Testis (tissue), 2 donors: ENCODE measurements around the gene IAPP.

ENCODE experiments used
- POLR2A ChIP-seq: fragments of 450-650 bp; IDR thresholded peaks from one replicate; pipeline ENCODE4 v1.6.1; 2017; ENCODE audit warnings: antibody characterized with exemption, mild to moderate bottlenecking, moderate library complexity
- TF ChIP-seq, protein P1 (sequence below), 3 experiments: fragments of 450-650 bp in 2 of 3; fragments of 200-600 bp in 1 of 3; sonication (generic) in 1 of 3; IDR thresholded peaks; one replicate each; pipeline ENCODE4 v1.5.1; 2016 to 2019; ENCODE audit warnings: antibody characterized with exemption in 3 of 3, mild to moderate bottlenecking in 2 of 3, moderate library complexity in 1 of 3

DNA sequence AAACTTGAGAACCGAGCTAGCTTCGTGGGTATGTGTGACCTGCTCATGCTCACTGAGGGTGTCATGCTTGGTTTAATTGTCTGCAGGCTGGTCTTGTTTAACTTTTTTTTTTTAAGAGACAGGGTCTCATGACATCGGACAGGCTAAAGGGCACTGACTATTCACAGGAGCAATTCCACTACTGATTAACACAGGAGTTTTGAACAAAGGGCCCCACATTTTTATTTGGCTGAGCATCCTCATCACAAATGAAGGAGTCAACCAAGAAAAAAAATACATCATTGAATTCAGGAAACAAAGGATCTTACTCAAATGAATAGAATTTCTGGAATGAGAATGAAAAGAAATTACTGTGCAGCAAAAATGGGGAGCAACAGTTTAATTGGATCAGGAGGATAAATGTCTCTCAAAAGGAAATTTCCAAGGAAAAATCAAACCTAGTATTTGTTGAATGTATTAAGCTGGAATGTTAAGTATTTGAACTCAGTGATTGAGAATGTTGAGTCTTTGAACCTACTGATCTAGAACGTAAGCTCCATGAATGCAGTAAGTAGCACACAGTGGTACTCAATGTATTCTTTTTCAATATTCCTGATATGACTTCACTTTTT, 43.9 kb downstream of the IAPP start:
- TF ChIP-seq, protein P1, sequence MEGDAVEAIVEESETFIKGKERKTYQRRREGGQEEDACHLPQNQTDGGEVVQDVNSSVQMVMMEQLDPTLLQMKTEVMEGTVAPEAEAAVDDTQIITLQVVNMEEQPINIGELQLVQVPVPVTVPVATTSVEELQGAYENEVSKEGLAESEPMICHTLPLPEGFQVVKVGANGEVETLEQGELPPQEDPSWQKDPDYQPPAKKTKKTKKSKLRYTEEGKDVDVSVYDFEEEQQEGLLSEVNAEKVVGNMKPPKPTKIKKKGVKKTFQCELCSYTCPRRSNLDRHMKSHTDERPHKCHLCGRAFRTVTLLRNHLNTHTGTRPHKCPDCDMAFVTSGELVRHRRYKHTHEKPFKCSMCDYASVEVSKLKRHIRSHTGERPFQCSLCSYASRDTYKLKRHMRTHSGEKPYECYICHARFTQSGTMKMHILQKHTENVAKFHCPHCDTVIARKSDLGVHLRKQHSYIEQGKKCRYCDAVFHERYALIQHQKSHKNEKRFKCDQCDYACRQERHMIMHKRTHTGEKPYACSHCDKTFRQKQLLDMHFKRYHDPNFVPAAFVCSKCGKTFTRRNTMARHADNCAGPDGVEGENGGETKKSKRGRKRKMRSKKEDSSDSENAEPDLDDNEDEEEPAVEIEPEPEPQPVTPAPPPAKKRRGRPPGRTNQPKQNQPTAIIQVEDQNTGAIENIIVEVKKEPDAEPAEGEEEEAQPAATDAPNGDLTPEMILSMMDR (IDR thresholded peaks at IDR 0.05): no peak
- no peak for TF ChIP-seq POLR2A
